ENCODE measurements around the gene SETD1A. TPM values are rescaled to one million over a fixed set of nuclear protein-coding genes. Genes with fewer than 3 reads are reported as not detected.

Gene SETD1A
- total and polyA plus RNA-seq, 2 of the 8 experiments (the other 6 are each of a cell fraction or from before 2014, with no cell fraction given): 4.8 to 29.0 TPM

GRCh38 chr16:30990105-30990504, 32.6 kb downstream of the SETD1A start:
- Histone ChIP-seq H3K4me3 (ENCODE audit: extremely low read depth in 1 of 4, insufficient read depth in 2 of 4, low read depth in 3 of 4, low read length in 4 of 4) (no peak overlapping the region), H4K8ac (ENCODE audit: extremely low read depth, insufficient read depth, low read length) (no peak overlapping the region), H2AK5ac (ENCODE audit: low read depth, low read length) (no peak overlapping the region), H3K27me3 (replicated peaks in 1 of 4; ENCODE audit: control insufficient read depth in 3 of 4, extremely low read depth in 1 of 4, insufficient read depth in 3 of 4, low read length in 3 of 4) (no peaks in the 10 kb centered on the region; a peak in 1 of 7 replicates), H3K9ac (replicated peaks in 1 of 4; ENCODE audit: extremely low read depth in 1 of 4, low read depth in 3 of 4, low read length in 3 of 4) (no peak overlapping the region; a peak in 1 of 7 replicates), H2BK120ac (replicated peaks; ENCODE audit: low read depth, low read length) (no peak overlapping the region), H3K4ac (replicated peaks; ENCODE audit: insufficient read length, low read depth, low read length) (no peak overlapping the region), H2BK15ac (ENCODE audit: low read length) (no peak overlapping the region), H3K56ac (replicated peaks; ENCODE audit: insufficient read length, low read depth, low read length) (no peak overlapping the region), H4K5ac (ENCODE audit: insufficient read length, low read depth, low read length) (no peak overlapping the region), H3K18ac (ENCODE audit: extremely low read depth, low read length) (no peak overlapping the region), H3K9me3 (ENCODE audit: insufficient read depth in 2 of 2, low read depth in 1 of 2, low read length in 1 of 2) (no peaks in the 10 kb centered on the region), H3K27ac (ENCODE audit: low read depth, low read length) (no peak overlapping the region; the same call in 1 of the 2 replicates), H4K91ac (replicated peaks; ENCODE audit: insufficient read length, low read length) (no peak overlapping the region), H3K4me2 (ENCODE audit: insufficient read depth in 1 of 2, low read depth in 2 of 2, low read length in 2 of 2) (no peak overlapping the region), H3K4me1 (replicated peaks in 1 of 4; ENCODE audit: control insufficient read depth in 3 of 4, insufficient read depth in 4 of 4, low read length in 3 of 4) (peaks cover 0 to 5% (median 2%) of the 10 kb centered on the region in 4 experiments; a peak in 4 of 7 replicates), H4K20me1 (replicated peaks in 1 of 2; ENCODE audit: control insufficient read depth in 1 of 2, insufficient read depth in 2 of 2, low read length in 2 of 2) (peaks cover 0 to 3% of the 10 kb centered on the region in 2 experiments), H2AFZ (ENCODE audit: low read length) (no peak overlapping the region), H2BK5ac (ENCODE audit: low read depth, low read length) (no peak overlapping the region), H2BK12ac (ENCODE audit: low read depth, low read length) (no peak overlapping the region), H3K23me2 (ENCODE audit: low read depth, low read length) (peaks cover 2% of the 10 kb centered on the region; the same call in 1 of the 2 replicates), H3K23ac (ENCODE audit: insufficient read length) (no peak overlapping the region), H3K79me1 (ENCODE audit: low read depth, low read length) (no peaks in the 10 kb centered on the region), H2BK20ac (ENCODE audit: low read length) (no peak overlapping the region), H3K14ac (ENCODE audit: insufficient read length) (no peak overlapping the region), H3K36me3 (ENCODE audit: control insufficient read depth in 2 of 4, insufficient read depth in 4 of 4, low read length in 3 of 4) (no peaks in the 10 kb centered on the region), H3K79me2 (ENCODE audit: control insufficient read depth in 1 of 2, insufficient read depth in 2 of 2, low read length in 2 of 2) (no peaks in the 10 kb centered on the region)
- POLR2A ChIA-PET (ENCODE audit: partially characterized antibody): interaction anchor here (0.7 kb wide), 1 partner anchor 24 kb away, joined by 3 read pairs; no protein-coding TSS in a partner anchor
- CTCF ChIA-PET (ENCODE audit: partially characterized antibody): interaction anchor here (1.5 kb wide), 1 partner anchor 52 kb away, joined by 4 read pairs; no protein-coding TSS in a partner anchor
- DNase-seq (ENCODE audit: low read depth in 1 of 2, low spot score in 2 of 2) (no peak), FAIRE-seq (no peak)
- WGBS, 2 experiments (ENCODE audit: extremely low coverage in 1 of 2, insufficient coverage in 1 of 2, insufficient read length in 1 of 2, insufficient replicate concordance in 2 of 2, low coverage in 1 of 2, low lambda C conversion rate in 2 of 2, missing lambda C conversion rate in 1 of 2): 90% methylated on average over 12 of the region's 12 CpGs; no CpG with 5 or more reads in 1 of the 2 experiments
- TF ChIP-seq GTF2F1 (IDR thresholded peaks at IDR 0.05; ENCODE audit: borderline replicate concordance, low read depth, low read length) (no peak), CEBPB (IDR thresholded peaks at IDR 0.05; ENCODE audit: low read depth, low read length) (no peak), BRCA1 (IDR thresholded peaks at IDR 0.05; ENCODE audit: low read depth, low read length) (no peak)

Data from H1 (cell line).